ENCODE data around the gene CELF1.
A peak's percentile ranks its signal among the peaks of the same experiment; 100 is the strongest.
"Not testable (repeated sequence)": the region's sequence is repeated elsewhere in the genome, so short reads cannot be mapped to it uniquely, and the experiment has no call there.

CELF1 gene

GRCh38 chr11:47572715-47573255 lies 19.9 kb upstream of the CELF1 start:
- no peak for DNase-seq

- DNase-seq, result no peak
These were observed 19.0 kb upstream of the CELF1 start for GRCh38 chr11:47571895-47572294.

GRCh38 chr11:47571357-47571729 lies 18.4 kb upstream of the CELF1 start:
- DNase-seq, result no peak

- DNase-seq, result no peak
These were observed 17.9 kb upstream of the CELF1 start for GRCh38 chr11:47570651-47571356.

- no peak for DNase-seq
These were observed 16.7 kb upstream of the CELF1 start for GRCh38 chr11:47569646-47570045.

GRCh38 chr11:47566149-47566698 lies 13.3 kb upstream of the CELF1 start:
- no peak for DNase-seq

GRCh38 chr11:47565340-47566148 lies 12.6 kb upstream of the CELF1 start, which contains the start of gene PTPMT1:
PTPMT1 (plus strand) TSS chr11:47565599; CDS start chr11:47565623, 24 bp downstream.
- DNase-seq, result peak; percentile 70

GRCh38 chr11:47564933-47565339 lies 12.0 kb upstream of the CELF1 start:
- DNase-seq, result no peak

GRCh38 chr11:47564366-47564765 lies 11.4 kb upstream of the CELF1 start:
- not testable (repeated sequence) for DNase-seq

GRCh38 chr11:47562393-47562792 lies 9.5 kb upstream of the CELF1 start:
- DNase-seq, result peak; percentile 31

- DNase-seq, result no peak
These were observed 7.5 kb upstream of the CELF1 start for GRCh38 chr11:47560426-47560825.

- no peak for DNase-seq
These were observed 5.8 kb upstream of the CELF1 start for GRCh38 chr11:47558695-47559094.

- DNase-seq, result not testable (repeated sequence)
These were observed 4.1 kb upstream of the CELF1 start for GRCh38 chr11:47557004-47557403.

GRCh38 chr11:47553406-47553743 lies 443 bp upstream of the CELF1 start:
- DNase-seq, result no peak

GRCh38 chr11:47552056-47552565 lies 821 bp downstream of the CELF1 start:
- DNase-seq, result no peak

- no peak for DNase-seq
These were observed 1.8 kb downstream of the CELF1 start for GRCh38 chr11:47551086-47551485.

GRCh38 chr11:47550288-47551047 lies 2.5 kb downstream of the CELF1 start:
- no peak for DNase-seq

GRCh38 chr11:47546274-47546673 lies 6.7 kb downstream of the CELF1 start:
- DNase-seq, result not testable (repeated sequence)

GRCh38 chr11:47545298-47545697 lies 7.6 kb downstream of the CELF1 start:
- no peak for DNase-seq

GRCh38 chr11:47541070-47541469 lies 11.9 kb downstream of the CELF1 start:
- DNase-seq, result no peak

- DNase-seq, result no peak
These were observed 13.3 kb downstream of the CELF1 start for GRCh38 chr11:47539681-47540039.

GRCh38 chr11:47538741-47539565 lies 14.0 kb downstream of the CELF1 start:
- no peak for DNase-seq

Measured in NCI-H2171 treated with DMSO at 0.1 percent for 48 hours (cell line).